Myocyte (in vitro differentiated cells): ENCODE measurements around the gene IGF1R. TPM values are rescaled to one million over a fixed set of nuclear protein-coding genes. Genes with fewer than 3 reads are reported as not detected.

Experiments
- DNase-seq: peaks from one replicate; pipeline ENCODE4 v3.0.0-alpha.2; 2012; ENCODE audit warnings: low read depth
- total RNA-seq: library from RNA; depleted of rRNA; stranded (reverse); fragments of >200 nt; gene quantifications from 2 replicates; pipeline ENCODE4 v1.2.3, GENCODE V29; 2014

The IGF1R gene
- total RNA-seq, 1 donor from 2014 or later, result 21.2 TPM

GRCh38 chr15:98744506-98744905 is 96.2 kb downstream of the IGF1R start:
- DNase-seq, result no peak

- no peak for DNase-seq
These were observed 96.8 kb downstream of the IGF1R start for GRCh38 chr15:98745179-98745578.

GRCh38 chr15:98745650-98746374 is 97.5 kb downstream of the IGF1R start:
- DNase-seq, result no peak

GRCh38 chr15:98746375-98747155 is 98.2 kb downstream of the IGF1R start:
- no peak for DNase-seq

GRCh38 chr15:98751767-98752166 is 103.4 kb downstream of the IGF1R start:
- no peak for DNase-seq

- peak; percentile 16 for DNase-seq
These were observed 105.7 kb downstream of the IGF1R start for GRCh38 chr15:98753726-98754656.

- no peak for DNase-seq
These were observed 106.3 kb downstream of the IGF1R start for GRCh38 chr15:98754657-98755022.

- no peak for DNase-seq
These were observed 106.8 kb downstream of the IGF1R start for GRCh38 chr15:98755138-98755537.

GRCh38 chr15:98755781-98756180 is 107.4 kb downstream of the IGF1R start:
- no peak for DNase-seq

GRCh38 chr15:98758224-98758623 is 109.9 kb downstream of the IGF1R start:
- peak; percentile 53 for DNase-seq

GRCh38 chr15:98759277-98759676 is 110.9 kb downstream of the IGF1R start:
- no peak for DNase-seq

- DNase-seq, result no peak
These were observed 111.9 kb downstream of the IGF1R start for GRCh38 chr15:98760112-98760826.

GRCh38 chr15:98760975-98761374 is 112.6 kb downstream of the IGF1R start:
- DNase-seq, result no peak

- no peak for DNase-seq
These were observed 114.8 kb downstream of the IGF1R start for GRCh38 chr15:98763179-98763578.

GRCh38 chr15:98764291-98764690 is 116.0 kb downstream of the IGF1R start:
- DNase-seq, result no peak

- no peak for DNase-seq
These were observed 117.3 kb downstream of the IGF1R start for GRCh38 chr15:98765610-98766009.

GRCh38 chr15:98767692-98768091 is 119.4 kb downstream of the IGF1R start:
- DNase-seq, result no peak

GRCh38 chr15:98769867-98770266 is 121.5 kb downstream of the IGF1R start:
- no peak for DNase-seq

- DNase-seq, result no peak
These were observed 122.6 kb downstream of the IGF1R start for GRCh38 chr15:98770984-98771383.

- no peak for DNase-seq
These were observed 123.2 kb downstream of the IGF1R start for GRCh38 chr15:98771541-98771940.

- no peak for DNase-seq
These were observed 124.6 kb downstream of the IGF1R start for GRCh38 chr15:98772895-98773294.
